GM19397 (cell line): ENCODE results near the gene EML2.
"Not testable (repeated sequence)": the region's sequence is repeated elsewhere in the genome, so short reads cannot be mapped to it uniquely, and the experiment has no call there.

Experiments used
- ATAC-seq: cut with Tn5 transposase; IDR thresholded peaks from one replicate; pipeline ENCODE4 v1.9.1; 2021; ENCODE audit warnings: mild to moderate bottlenecking, moderate library complexity; ENCODE audit not compliant: unreplicated experiment

The EML2 gene

GRCh38 chr19:45638930-45639729, at the start of gene EML2:
TSS of gene EML2 (minus strand) at chr19:45639397. CDS start at chr19:45639376, 21 bp downstream.
- ATAC-seq = no peak

GRCh38 chr19:45687599-45687998, 48.4 kb upstream of the EML2 start:
- no peak for ATAC-seq

GRCh38 chr19:45685045-45685444, 45.8 kb upstream of the EML2 start:
- not testable (repeated sequence) for ATAC-seq

DNA sequence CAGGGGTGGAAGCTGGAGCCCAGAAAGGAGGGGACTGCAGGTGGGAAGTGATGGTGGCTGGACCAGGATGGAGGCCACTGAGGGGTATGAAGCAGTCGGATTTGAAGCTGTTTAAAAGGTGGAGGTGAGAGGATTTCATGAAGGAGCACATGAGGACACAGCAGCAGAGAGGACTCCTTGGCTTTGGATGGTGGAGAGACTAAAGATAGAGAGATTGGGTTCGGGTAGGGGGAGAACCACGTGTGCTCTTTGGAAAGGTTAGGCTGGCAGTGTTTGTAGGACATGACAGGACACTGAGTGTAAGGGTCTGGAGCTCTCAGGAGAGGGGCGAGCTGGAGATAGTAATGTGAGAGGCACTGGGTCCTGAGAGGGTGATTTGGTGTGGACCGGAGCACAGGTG, 43.7 kb upstream of the EML2 start:
- ATAC-seq = no peak

DNA sequence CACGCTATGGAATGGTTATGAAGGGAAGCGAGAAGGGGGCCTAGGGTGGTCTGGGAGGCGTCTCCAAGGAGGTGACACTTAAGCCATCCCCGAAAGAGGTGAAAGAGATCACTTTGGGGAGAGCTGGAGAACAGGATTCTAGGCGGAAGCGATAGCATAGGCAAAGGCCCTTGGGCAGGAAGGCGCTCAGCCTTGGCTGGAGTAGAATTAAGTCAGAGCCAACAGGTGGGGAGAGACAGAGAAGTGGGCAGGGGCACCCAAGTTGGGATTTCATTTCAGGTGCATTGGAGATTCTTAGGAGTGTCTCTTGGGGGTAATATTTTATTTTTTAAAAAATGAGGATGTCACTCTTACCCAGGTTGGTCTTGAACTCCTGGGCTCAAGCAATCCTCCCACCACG, 42.9 kb upstream of the EML2 start:
- no peak for ATAC-seq

DNA sequence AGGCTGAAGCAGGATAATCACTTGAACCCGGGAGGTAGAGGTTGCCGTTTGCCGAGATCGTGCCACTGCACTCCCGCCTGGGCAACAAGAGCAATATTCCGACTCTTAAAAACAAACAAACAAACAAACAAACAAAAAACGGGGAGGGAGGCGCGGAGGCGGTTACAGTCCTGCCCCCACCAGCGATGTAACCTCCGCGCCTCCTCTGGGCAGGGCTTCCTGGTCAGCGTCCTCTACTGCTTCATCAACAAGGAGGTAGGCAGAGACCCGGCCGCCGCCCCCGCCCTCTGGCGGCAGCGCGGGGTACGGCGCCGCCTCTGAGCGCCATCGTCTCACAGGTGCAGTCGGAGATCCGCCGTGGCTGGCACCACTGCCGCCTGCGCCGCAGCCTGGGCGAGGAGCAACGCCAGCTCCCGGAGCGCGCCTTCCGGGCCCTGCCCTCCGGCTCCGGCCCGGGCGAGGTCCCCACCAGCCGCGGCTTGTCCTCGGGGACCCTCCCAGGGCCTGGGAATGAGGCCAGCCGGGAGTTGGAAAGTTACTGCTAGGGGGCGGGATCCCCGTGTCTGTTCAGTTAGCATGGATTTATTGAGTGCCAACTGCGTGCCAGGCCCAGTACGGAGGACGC, 42.3 kb upstream of the EML2 start:
- ATAC-seq = peak; percentile 79

DNA sequence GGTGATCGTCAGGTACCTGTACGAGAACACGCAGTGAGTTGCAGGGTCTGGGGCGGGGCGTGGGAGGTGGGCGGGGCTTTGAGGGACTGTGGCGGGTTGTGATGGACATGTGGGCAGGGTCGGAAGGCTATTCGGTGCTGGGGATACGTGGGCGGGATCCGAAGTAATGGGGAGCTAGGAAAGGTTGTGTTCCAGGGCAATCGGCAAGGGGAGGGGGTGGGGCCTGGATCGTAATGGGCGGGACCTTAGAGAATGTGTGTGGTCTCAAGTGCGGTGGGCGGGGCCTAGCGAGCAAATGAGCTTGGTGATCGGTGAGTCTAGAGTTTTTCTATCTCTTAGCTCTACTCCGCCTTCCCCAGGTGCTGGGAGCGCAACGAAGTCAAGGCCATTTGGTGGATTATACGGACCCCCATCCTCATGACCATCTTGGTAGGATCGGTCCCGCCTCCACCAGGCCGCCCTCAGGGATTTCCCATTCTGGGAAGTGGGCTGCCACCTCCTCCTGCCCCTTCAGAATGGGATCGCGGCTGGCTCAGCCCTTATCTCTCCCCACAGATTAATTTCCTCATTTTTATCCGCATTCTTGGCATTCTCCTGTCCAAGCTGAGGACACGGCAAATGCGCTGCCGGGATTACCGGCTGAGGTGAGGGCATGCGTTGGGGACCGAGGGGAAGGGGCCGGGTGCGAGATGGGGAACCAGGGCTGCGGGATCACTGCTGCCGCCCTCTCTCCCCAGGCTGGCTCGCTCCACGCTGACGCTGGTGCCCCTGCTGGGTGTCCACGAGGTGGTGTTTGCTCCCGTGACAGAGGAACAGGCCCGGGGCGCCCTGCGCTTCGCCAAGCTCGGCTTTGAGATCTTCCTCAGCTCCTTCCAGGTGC, 38.4 kb upstream of the EML2 start:
- no peak for ATAC-seq

- no peak for ATAC-seq
Measured at GRCh38 chr19:45676851-45677263, 37.7 kb upstream of the EML2 start.

- no peak for ATAC-seq
Measured at GRCh38 chr19:45674946-45675345, 35.7 kb upstream of the EML2 start.

GRCh38 chr19:45670670-45671453, 31.7 kb upstream of the EML2 start:
- peak; percentile 53 for ATAC-seq

DNA sequence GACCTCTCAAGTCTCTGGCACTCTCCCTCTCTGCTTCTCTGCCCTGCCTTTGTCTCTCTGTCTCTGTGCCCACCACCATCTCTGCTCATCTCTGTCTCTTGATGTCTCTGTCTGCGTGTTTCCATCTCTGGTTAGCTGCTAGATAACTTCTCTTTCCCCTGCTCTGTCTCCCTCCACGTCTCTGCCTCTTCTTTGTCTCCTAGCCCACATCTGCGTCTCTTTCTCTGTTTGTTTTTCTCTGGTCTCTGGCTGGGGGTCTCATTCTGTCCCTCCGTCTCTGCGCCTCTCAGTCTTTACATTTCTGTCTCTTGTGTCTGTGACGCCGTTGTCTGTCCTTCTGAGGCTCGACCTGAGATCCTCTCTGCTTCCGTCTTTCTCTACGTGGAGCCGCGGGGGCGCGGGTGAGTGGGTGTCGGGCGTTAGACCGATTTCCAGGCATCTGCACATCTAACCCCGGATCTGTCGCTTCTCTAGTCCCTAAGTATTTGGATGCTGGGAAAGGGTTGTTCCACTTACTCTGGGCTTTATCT, 29.2 kb upstream of the EML2 start:
- no peak for ATAC-seq

DNA sequence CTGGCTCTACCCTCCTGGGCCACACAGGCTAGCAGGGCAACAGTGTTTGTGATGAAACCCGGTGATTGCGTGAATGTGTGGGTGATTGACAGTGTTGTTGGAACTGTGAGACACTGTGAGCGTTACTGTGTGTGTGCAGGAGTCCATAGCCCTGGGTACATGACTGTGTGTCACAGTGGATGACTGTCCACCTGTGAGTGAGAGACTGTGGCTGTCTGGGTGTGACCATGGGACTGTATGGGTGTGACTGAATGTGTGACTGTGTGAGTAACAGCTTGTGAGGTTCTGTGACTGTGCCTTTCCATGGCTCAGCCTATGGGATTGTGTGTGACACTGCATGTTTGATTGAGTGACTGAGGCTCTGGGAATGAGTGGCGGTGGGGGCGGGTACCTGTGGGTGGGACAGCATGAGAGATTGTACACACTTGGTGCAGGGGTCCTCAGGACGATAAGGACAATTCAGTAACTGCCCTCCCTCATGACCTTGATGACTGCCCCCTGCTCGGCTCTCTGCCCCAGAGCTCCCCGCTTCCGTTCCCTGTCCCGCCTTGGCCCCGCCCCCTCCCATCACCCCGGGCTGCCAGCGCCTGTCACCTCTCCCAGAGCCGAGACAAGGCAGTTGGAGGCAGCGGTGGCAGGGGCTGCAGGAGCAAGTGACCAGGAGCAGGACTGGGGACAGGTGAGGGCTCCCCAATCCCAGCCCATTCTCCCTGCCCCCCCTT, 28.6 kb upstream of the EML2 start, which contains the start of gene GIPR:
GIPR (plus strand) TSS at position 602 of the 722 bp plus-strand sequence. CDS start 1,300 bp downstream, outside the sequence.
- ATAC-seq = no peak

GRCh38 chr19:45664575-45664974, 25.4 kb upstream of the EML2 start:
- ATAC-seq = no peak

DNA sequence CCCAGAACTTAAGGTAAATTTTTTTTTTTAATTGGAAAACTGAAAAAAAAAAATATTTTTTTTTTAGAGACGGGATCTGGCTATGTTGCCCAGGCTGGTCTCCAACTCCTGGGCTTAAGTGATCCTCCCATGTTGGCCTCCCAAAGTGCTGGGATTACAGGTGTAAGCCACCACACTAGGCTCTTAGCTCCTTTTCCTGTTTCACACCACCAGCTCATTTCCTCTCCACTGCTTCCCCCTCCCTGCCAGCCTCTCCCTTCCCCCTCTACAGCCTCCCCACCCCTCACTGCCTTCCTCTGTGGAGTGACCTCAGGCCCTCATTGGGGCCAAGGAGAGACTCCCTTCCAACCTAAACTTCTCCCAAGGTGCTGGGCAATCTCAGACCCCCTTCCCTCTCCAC, 24.6 kb upstream of the EML2 start:
- no peak for ATAC-seq

- no peak for ATAC-seq
Measured at GRCh38 chr19:45660636-45661035, 21.4 kb upstream of the EML2 start.

GRCh38 chr19:45659096-45659729, 20.0 kb upstream of the EML2 start:
- ATAC-seq = no peak

GRCh38 chr19:45657520-45658167, 18.4 kb upstream of the EML2 start:
- no peak for ATAC-seq

- no peak for ATAC-seq
Measured at GRCh38 chr19:45655073-45655472, 15.9 kb upstream of the EML2 start.

DNA sequence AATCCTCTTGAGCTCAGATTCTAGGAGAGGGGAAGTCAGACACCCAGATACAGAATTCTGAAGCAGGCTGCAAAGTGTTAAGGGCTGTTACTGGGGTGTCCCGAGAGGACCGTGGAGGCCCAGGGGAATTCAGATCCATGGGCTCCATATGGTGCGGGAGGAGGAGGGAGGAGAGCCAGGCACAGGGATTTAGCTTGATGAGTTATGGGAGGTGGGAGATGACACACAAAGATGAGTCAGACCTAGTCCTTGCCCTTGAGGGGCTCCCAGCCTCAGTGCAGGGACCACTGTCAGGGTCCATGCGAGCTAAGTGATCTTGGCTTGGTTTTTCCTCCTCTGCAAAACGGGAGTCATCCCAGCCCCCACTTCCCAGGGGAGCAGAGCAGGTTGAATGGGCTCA, 14.4 kb upstream of the EML2 start:
- no peak for ATAC-seq
